Measurements from ENCODE around the gene CAMK1D. TPM values are rescaled to one million over a fixed set of nuclear protein-coding genes. Genes with fewer than 3 reads are reported as not detected.
"Not testable (repeated sequence)": the region's sequence is repeated elsewhere in the genome, so short reads cannot be mapped to it uniquely, and the experiment has no call there.

CAMK1D gene
- total RNA-seq, 1 donor from 2014 or later: 17.6 TPM

DNA sequence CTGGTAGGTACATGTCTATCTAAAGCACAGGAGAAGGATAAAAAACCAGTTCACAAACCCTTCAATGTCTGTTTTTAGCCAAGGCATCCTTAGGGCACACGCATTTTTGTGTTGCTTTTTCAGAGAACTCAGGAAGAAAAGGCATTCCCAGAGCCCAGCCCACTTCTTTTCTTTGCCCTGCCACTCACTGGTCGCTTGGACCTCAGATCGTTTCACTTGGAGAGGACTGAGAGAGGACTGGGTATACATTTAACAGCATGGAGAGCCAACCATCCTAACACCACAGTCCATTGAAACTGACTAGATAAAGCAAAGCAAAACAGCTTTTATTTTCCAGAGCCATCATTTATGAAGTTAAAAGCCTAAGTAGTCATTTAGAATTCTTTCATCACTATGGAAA, 194.2 kb downstream of the CAMK1D start:
- intact Hi-C loops (cut with micrococcal nuclease): no loop called here

DNA sequence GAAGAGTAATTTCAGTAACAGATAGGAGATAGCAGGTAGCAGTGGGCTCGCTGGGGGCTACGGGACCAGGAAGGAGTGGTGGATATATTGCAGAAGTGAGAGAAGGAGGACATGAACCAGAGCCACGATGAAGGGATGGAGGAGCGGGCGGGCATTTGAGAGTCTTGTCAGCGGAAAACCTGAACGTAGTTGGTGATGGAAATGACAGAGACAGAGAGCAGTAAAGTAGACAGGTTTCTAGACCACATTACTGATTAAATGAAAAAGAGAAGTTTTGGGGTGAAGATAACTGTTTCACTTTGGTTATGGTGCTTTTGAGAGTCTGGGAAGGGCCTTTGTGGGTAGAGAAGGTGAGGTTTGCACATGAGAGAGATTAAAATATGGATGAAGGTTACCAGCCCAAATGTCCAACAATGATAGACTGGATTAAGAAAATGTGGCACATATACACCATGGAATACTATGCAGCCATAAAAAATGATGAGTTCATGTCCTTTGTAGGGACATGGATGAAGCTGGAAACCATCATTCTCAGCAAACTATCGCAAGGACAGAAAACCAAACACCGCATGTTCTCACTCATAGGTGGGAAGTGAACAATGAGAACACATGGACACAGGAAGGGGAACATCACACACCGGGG, 196.9 kb downstream of the CAMK1D start:
- intact Hi-C loops (cut with micrococcal nuclease): not testable (repeated sequence)

DNA sequence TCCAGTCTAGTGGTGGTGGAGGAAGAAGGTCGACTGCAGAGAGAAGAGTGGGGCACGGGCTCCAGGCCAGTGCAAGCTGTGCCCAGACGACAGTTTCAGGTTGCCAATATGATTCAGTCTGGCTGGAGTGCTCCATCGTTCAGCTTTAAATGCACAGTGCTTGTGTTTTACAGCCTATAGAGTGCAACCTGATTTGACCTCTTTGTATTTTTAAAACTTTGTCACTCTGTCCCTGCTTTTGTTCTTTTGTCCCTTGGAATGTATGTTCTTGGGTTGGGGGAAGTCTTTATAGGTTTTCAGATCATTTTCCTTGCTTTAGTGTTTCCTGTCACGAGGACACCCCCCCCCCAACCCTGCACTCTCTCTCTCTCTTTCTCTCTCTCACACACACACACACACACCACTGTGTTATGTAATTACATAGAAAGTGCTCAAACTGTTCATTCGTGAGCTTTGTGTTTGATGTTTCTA, 198.0 kb downstream of the CAMK1D start:
- intact Hi-C loops (cut with micrococcal nuclease): loop anchor here (1.0 kb wide), 1 partner anchor 47 kb away; no protein-coding TSS in a partner anchor

DNA sequence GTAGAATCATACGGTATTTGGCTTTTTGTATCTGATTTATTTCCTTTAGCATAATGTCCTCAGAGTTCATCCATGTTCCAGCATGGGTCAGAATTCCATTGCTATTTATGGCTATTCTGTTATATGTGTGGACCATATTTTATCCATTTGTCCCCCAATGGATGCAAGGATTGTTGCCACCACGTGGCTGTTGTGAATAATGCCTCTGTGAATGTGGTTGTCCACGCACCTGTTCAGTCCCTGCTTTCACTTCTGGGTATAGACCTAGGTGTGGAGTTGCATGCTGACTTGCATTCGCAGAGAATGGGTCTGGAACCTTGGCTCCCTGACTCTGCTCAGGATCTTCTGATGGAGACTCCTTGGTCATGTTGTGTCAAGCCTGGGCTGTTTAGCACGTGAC, 199.9 kb downstream of the CAMK1D start:
- intact Hi-C loops (cut with micrococcal nuclease): no loop called here

DNA sequence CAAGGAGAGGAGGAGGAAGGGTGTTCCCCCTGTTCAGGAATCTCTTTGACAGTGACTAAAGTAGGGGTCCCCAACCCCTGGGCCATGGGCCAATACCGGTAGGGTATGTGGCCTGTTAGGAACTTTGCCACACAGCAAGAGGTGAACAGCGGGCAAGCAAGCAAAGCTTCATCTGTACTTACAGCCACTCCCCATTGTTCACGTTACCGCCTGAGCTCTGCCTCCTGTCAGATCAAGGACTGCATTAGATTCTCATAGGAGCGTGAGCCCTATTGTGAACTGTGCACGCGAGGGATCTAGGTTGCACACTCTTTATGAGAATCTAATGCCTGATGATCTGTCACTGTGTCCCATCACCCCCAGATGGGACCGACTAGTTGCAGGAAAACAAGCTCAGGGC, 201.6 kb downstream of the CAMK1D start:
- intact Hi-C loops (cut with micrococcal nuclease): no loop called here

DNA sequence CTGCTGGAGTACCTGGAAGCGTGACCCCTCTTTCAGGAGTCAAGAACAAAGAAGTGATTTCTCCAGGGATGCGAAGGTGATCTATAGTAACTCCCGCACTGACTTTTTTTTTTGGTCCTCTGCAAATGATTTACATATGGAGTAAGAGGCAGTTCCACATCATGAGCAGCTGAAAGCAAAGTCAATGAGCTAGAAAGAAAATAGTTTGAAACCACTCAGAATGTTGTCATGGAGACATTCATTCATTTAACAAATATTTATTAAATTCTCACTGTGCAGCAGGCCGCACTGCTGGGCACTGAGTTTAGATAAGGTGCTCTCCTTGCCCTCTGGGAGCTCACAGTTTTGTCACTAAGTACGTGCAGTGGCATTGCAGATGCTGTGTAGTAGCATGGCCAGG, 206.7 kb downstream of the CAMK1D start:
- intact Hi-C loops (cut with micrococcal nuclease): no loop called here

DNA sequence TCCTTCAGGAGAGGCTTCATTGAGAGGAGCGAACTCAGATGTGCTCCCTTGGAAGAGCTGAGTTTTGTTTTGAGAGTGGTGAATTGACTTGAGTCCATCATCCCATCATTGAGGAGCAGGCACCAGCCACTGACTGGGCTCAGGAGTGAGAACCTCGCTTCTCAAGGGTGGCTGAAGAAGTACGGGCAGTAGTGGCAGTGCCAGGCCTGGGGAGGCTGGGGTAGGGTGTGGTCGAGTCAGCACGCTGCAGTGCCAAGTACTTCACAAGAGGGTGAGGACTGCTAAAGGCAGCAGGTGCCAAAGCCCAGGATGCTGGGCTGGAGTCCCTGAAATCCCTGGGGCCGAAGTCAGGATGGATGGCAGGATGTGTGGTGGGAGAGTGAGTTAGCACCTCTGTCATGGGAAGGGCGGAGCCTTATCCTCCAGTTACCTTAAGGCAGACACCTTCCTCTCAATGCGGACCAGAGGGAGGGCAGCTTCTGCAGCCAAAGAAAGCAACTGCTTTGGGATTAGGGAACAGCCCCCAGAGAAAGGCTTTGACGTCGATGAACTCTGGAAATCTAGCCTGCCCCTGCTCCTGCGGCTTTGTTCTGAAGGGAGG, 210.3 kb downstream of the CAMK1D start:
- intact Hi-C loops (cut with micrococcal nuclease): no loop called here

DNA sequence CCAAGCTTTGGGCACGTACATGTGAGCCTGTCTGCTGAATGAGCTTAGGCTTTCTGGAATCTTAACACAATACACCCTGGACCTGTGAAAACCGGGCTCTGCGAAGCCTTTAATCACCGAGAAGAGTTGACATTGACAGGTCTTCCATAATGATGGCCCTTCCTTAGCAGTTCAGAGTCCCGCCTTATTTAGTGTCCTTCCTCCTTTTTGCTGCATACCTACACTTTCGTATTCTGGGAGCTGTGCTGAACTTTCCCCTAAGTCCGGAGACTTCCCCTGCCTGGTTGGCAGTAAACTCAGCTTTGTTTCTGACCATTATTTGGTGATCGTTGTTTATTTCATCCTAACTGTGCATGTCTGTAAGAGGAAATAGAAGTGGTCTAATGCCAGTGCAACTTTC, 212.0 kb downstream of the CAMK1D start:
- intact Hi-C loops (cut with micrococcal nuclease): no loop called here

DNA sequence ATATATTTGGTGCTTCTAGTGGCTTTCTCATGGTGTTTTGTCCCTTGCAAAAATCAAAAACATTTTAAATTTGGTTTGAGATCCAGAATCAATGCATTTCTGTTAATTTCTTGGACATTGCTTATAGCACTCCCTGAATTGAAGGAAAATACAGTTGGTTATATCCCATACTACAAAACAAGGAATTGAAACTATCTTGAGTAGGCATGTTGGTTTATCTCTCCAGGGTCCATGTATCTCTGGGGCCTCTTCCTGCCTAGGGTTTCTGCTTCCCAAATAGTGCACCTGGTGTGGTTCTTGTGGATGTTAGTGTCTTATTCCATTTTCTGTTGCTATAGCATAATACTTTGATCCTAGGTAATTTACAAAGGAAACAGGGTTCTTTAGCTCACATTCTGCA, 212.4 kb downstream of the CAMK1D start:
- intact Hi-C loops (cut with micrococcal nuclease): no loop called here

DNA sequence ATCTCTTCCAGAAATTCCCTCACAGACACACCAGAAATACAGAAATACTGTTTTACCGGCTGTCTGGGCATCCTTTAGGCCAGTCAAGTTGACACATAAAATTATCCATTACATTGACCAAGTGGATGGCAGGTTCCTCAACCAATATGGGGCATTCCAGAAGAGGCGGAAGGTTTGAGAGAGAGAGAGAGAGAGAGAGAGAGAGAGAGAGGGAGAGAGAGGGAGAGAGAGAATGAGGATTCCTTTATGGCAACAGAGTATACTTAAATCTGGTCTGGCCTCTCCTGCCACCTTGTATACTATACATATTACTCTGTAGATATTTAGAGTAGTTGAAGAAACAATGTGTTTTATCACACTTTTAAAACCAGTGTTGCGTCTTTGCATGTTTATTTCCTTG, 214.1 kb downstream of the CAMK1D start:
- intact Hi-C loops (cut with micrococcal nuclease): no loop called here

DNA sequence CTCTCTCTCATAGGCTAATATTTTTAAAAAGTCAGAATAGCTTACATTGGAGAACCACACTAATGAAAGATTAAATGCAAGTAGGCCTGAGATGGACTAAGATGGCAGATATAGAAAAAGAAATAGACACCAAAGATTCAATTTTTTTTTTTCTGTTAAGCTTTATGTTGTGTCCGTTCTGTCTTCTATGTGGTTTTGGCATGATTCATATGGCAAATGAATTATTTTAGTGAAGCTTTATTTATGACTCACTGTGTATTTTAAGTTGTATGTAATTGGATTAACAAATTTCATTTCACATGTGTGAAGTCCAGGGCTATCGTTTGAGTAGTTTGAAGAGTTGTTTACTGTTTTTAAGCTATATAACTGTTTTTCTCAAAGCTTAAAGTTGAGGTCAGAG, 214.8 kb downstream of the CAMK1D start:
- intact Hi-C loops (cut with micrococcal nuclease): no loop called here

DNA sequence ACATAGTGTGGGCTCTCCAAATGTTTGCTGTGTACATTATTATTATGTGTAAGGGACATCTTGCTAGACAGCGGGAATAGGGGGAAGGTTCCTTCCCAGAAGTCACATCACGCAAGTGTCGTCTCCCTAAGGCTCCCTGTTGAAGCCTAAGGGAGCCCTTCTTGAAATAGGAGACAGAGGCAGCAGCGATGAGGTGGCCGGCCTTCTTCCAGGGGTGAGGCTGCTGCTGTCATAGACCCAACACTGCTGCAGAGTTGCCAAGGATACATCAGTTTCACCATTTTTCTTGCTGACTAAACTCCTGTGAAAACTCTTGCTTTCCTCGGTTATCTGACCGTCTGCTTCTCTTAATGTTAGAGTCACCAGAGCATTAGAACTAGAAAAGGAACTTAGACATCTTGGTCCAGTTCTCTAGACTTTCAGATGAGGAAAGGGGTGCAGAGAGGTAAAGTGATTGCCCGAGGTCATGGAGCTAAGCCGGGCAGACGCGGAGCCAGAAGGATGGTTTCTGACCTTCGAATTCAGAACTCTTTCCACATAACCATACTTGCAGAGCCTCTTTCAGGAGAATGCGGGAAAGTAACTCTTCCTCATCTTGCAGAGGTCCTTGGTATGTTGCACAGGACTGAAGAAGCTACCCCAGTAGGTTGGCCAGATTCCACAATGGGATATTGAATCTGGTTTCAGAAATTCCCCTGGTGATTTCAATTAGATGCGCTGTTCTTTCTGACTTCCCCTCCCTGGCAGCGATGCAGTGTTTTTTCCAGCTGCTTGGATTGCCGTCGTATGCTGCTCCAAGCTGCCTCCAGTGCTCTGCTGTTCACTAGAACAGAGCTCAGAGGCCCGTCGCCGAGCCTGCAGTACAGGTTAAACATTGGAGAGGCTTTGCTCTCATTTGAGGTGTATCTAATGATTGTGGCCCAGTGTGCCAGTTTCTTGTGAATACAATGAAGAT, 217.1 kb downstream of the CAMK1D start:
- intact Hi-C loops (cut with micrococcal nuclease): no loop called here

DNA sequence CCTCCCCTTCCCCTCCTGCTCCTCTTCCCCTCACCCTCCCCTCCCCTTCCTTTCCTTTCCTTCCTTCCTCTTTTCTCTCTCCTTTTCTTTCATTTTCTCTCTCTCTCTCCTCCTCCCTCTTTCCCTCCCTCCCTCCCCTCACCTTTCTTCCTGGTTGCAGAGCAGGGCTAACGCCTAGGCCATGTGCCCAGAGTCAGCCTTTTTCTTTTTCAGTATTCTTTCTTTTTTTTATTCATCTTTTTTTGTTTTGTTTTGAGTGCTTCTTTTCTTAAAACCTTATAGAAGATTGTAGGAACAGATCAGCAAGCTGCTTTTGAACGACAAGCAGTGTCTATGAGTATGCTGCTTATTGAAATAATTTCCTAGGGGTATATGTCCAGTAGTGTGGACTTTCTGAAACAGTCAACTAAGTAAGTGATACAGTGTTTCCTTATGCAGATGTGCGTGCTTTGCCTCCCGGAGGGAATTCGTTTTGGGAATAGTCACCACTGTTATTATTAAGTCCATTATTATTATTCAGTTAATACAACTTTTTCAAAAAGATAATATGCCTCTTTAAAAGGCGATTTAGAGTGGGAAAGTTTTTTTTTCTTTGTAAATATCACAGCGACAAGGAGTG, 219.2 kb downstream of the CAMK1D start:
- intact Hi-C loops (cut with micrococcal nuclease): no loop called here

DNA sequence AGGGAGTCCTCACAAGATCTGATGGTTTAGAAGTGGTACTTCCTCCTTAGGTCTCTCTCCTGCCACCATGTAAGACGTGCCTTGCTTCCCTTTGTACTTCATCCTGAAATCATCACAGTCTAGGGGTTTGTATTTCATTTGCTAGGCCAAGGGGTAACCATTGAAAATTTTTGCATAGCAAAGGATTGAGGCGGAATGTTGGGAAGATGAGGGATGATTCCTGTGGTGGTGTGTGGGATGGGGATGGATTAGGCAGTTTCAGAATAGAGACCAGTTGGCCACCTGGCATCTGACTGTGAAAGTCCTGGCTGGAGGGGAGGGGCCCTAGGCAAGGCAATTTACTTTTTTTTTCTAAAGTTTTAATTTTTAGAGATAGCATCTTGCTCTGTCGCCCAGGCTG, 222.9 kb downstream of the CAMK1D start:
- intact Hi-C loops (cut with micrococcal nuclease): no loop called here

DNA sequence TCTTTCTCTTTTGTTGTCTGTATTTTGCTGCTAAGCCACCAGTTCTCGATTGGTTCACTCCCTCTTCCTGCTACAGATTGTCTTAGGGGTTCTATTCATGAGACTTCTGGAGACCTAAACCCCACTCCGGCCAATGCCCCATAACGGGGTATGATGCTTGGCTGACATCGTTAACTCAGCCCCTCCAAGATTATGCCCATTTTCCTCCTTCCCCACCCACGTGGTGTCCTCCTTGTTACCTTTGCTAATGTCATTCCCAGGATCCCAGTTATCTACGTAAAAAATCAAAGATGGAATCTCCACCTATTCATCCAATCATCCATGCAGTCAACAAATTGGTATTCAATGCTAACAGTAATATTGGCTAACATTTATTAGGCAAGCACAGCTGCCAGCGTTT, 228.3 kb downstream of the CAMK1D start:
- intact Hi-C loops (cut with micrococcal nuclease): no loop called here

DNA sequence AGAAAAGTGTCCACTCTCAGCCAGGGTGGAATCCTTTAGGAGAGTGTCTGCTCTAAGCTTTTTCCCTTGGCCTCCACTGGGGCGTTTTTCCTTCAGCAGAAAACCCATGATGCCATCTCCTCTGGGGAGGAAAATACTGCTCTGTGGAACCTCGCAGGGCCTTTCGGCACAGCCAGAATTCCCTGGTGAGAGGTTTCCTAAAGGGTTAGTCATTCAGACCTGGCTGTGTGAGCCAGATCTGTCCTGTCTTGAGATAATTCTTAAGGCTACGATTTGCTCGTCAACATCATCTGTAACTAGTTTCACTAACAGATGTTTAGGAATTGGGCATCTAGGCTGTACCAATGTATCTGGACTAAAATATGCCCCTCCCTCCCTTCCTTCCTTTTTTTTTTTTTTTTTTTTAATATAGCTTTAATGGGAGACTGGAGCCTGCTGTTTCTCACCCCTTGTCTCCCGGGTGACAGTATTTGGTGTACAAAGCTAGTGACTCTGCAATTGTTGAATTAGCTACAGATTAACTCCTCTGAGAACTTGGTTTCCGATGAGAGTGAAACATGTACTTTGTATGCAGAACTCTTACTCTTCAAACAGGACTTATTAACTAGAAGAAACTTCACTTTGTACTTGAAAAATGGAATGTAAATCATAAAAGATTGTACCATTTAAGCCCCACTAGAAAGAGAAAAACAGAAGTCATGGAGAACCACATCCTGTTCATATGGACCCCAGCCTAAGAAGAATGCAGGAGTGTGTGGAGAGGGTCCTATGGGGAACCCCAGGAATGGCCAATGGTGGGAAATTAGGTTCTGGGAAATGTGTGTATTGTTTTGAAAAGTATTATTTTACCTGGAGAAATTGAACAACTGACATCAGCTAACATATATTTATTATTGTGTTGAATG, 230.9 kb downstream of the CAMK1D start:
- intact Hi-C loops (cut with micrococcal nuclease): no loop called here

DNA sequence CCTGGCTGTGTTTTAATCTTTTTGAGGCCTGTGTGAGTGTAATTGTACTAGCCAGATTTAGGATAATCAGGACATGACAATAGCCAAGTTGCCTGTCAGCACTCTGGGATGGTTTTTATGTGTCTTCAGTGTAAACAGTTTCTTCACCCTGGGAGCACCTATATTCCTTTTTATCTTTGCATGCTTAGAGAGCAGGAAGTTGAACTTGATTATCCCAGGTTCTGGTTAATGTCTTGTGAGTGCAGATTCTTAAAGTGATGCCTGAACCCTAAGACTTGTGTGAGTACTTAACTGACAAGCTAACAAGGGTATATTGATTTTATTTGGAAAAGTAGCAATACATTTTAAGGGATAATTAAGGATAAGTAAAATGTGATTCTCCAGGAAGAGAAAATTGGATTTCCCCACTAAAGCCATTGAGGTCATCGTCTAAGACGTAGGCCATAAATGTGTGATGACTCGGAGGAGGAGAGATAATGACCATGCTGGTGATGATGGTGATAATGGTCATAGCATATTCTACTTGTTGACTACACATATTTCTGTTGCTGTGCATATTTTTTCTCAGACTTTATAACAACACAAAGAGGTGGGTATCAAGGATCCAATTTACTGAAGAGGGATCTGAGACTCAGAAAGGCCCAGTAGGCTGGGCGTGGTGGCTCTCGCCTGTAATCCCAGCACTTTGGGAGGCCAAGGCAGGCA, 234.7 kb downstream of the CAMK1D start:
- intact Hi-C loops (cut with micrococcal nuclease): no loop called here

DNA sequence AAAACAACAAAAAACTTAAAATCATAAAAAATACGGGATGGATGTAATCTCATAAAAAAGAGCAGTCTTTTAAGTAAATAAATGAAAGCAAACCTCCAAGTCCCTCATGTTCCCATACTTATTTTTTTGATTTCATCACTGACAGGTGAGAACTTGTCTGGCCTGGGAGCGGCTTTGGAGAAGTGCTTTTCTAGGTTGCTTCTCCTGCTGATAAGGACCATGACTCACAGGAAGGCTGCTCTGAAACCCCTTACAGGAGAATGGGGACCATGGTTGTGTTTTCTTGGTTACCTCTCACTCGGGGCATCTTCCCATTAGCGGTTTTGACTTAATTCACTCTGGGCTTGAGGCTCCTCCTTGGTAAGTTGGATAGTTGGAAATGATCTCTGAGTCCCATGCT, 237.4 kb downstream of the CAMK1D start:
- intact Hi-C loops (cut with micrococcal nuclease): loop anchor here (1.0 to 5.0 kb wide), 2 partner anchors 8 to 324 kb away; no protein-coding TSS in a partner anchor

DNA sequence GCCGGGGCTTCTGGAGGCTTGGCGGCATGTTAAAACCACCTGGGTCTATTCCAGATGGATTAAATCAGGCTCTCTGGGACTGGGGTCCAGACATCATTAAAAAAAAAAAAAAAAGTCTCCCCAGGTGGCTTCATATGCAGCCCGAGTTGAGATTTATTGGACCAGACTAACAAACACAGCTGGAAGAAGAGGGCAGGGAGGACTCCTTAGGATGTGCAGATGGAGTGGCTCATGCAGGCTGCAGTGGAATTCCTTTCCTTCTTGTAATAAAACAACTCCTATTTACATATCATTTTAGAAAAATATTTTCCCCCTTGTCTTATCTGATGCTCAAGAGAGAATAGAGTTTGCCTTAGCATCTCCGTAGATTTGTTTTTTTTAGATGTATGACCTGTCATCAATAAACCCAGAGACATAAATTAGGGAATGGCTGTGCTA, 238.1 kb downstream of the CAMK1D start:
- intact Hi-C loops (cut with micrococcal nuclease): loop anchor here (5.0 kb wide), 1 partner anchor 325 kb away; no protein-coding TSS in a partner anchor

Data from T-helper 1 cell treated with Interleukin-12 subunit alpha and Interleukin-12 subunit beta and Interleukin-4 antibody, amounts not matched to agents 30 ng/mL and 1 ng/mL, for 36 hours (primary cell).